Karpas-422 (cell line): ENCODE results near the gene ST7. TPM values are rescaled to one million over a fixed set of nuclear protein-coding genes. Genes with fewer than 3 reads are reported as not detected.
"Not testable (repeated sequence)": the region's sequence is repeated elsewhere in the genome, so short reads cannot be mapped to it uniquely, and the experiment has no call there.

ENCODE experiments used
- DNase-seq: peaks from one replicate; pipeline ENCODE4 v3.0.0-alpha.2; 2015
- H2AFZ ChIP-seq: fragments of 200-600 bp; sonication (generic); 2 replicates; pipeline ENCODE4 v1.6.1; 2014; ENCODE audit warnings: antibody characterized with exemption, low read length, mixed read lengths
- H3K27ac ChIP-seq: fragments of 200-600 bp; sonication (generic); 2 replicates; pipeline ENCODE4 v1.5.1; 2014; ENCODE audit warnings: mild to moderate bottlenecking, low read length, moderate library complexity
- H3K27me3 ChIP-seq: fragments of 200-600 bp; sonication (generic); 2 replicates; pipeline ENCODE4 v1.6.1; 2014; ENCODE audit warnings: low read length, mixed read lengths
- H3K36me3 ChIP-seq: fragments of 200-600 bp; sonication (generic); 2 replicates; pipeline ENCODE4 v1.6.1; 2014; ENCODE audit warnings: low read length, mixed read lengths; ENCODE audit not compliant: insufficient read depth
- H3K4me1 ChIP-seq: fragments of 200-600 bp; sonication (generic); 2 replicates; pipeline ENCODE4 v1.6.1; 2014; ENCODE audit warnings: mild to moderate bottlenecking, low read length, mixed read lengths
- H3K4me2 ChIP-seq: fragments of 200-600 bp; sonication (generic); 2 replicates; pipeline ENCODE4 v1.6.1; 2014; ENCODE audit warnings: low read length, low read depth, mild to moderate bottlenecking; ENCODE audit not compliant: poor library complexity, severe bottlenecking
- H3K4me3 ChIP-seq: fragments of 200-600 bp; sonication (generic); 2 replicates; pipeline ENCODE4 v1.5.1; 2014; ENCODE audit warnings: mild to moderate bottlenecking, antibody characterized with exemption, low read length, mixed read lengths
- H3K79me2 ChIP-seq: fragments of 200-600 bp; sonication (generic); 2 replicates; pipeline ENCODE4 v1.6.1; 2014; ENCODE audit warnings: mild to moderate bottlenecking, low read length, mixed read lengths
- H3K9ac ChIP-seq: fragments of 200-600 bp; sonication (generic); 2 replicates; pipeline ENCODE4 v1.6.0; 2014; ENCODE audit warnings: low read length
- H3K9me2 ChIP-seq: fragments of 200-600 bp; sonication (generic), shearing (Covaris generic); replicated peaks from 2 replicates; pipeline ENCODE4 v1.6.0; 2014; ENCODE audit warnings: mild to moderate bottlenecking, low read length, moderate library complexity; ENCODE audit not compliant: insufficient read depth
- H3K9me3 ChIP-seq: fragments of 300-700, 200-600 bp; sonication (generic); 2 replicates; pipeline ENCODE4 v1.6.1; 2014; ENCODE audit warnings: low read length, mixed read lengths
- H4K20me1 ChIP-seq: fragments of 200-600 bp; sonication (generic); 2 replicates; pipeline ENCODE4 v1.6.1; 2014; ENCODE audit warnings: mild to moderate bottlenecking, antibody characterized with exemption, low read length, low read depth; ENCODE audit not compliant: insufficient read depth
- total RNA-seq: library from RNA; depleted of rRNA; stranded (reverse); fragments of >200 nt; shearing (Covaris generic); gene quantifications from 2 replicates; pipeline ENCODE4 v1.2.3, GENCODE V29; 2014; ENCODE audit warnings: low replicate concordance

Gene ST7
- total RNA-seq, 1 experiment from 2014 or later: 4.6 TPM

DNA sequence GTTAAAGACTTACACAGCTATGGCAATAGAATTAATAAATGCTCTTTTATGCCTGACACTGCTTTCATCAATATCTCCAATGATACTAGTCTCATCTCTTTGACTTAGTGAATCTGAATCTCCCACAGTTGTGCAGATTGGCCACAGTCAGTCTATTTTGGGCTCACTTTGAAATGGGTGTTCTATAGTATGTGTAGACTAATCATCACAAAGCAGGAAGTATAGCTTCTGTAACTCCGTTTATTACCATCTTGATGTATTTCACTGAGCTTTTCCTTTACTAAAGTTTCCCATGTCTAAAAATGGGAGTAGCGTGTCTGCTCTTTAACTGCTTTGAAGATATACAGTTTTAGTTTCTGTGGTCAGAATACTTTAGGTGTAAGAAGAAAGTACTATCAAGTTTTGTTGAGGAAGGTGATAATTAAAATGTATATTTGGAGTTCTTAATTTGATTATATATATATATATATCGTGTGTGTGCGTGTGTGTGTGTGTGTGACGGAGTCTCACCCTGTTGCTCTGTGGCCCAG lies 70.1 kb downstream of the ST7 start:
- H3K9ac ChIP-seq: no peak overlapping the region
- H3K4me2 ChIP-seq: no peak overlapping the region
- DNase-seq: no peak
- no peaks in the 10 kb centered on the region for H3K36me3 ChIP-seq
- H3K27me3 ChIP-seq: no peaks in the 10 kb centered on the region
- no peak overlapping the region for H3K27ac ChIP-seq
- H3K9me3 ChIP-seq: no peaks in the 10 kb centered on the region
- H3K4me3 ChIP-seq: no peak overlapping the region
- no peaks in the 10 kb centered on the region for H3K4me1 ChIP-seq
- no peaks in the 10 kb centered on the region for H3K9me2 ChIP-seq
- no peak overlapping the region for H2AFZ ChIP-seq
- no peaks in the 10 kb centered on the region for H3K79me2 ChIP-seq
- no peaks in the 10 kb centered on the region for H4K20me1 ChIP-seq

DNA sequence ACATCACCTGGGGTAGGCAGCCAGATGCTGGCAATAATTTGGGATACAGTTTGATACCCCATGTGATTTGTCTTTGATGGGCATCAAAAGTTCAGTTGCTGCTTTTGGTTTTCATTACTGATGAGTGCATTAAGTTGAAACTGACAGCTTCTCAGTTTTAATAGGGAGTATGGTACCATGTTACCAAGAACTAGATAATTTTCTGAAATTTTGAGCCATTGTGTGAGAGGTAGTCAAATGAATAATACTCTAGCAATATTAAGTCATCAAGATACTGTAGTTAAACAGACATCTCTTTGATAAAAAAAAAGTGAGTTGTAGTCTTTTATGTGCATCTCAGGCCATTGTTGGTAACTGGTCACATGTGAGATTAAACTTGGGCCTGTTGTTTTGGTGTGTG lies 71.5 kb downstream of the ST7 start:
- no peak overlapping the region for H3K27ac ChIP-seq
- H3K4me2 ChIP-seq: no peak overlapping the region
- H3K4me1 ChIP-seq: no peaks in the 10 kb centered on the region

DNA sequence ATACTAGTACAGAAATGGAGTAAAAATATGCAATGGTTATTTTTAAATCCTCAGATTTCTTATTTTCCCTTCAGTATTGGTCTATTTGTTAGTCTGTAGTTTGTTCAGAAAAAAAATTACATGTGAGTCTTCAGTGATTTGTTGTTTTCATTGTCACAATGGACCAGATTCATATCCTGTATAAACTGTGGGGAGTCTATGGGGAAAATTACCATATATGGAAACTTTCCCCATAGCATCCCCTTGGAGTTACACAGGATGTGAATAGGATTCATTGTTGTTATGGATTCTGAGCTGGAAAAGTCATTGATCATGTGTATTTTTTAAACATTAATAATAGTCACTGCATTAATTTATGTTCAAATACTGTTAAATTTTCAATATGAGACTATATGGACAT lies 72.6 kb downstream of the ST7 start:
- no peak for DNase-seq
- no peaks in the 10 kb centered on the region for H3K9me3 ChIP-seq
- no peaks in the 10 kb centered on the region for H3K27me3 ChIP-seq
- no peak overlapping the region for H3K4me2 ChIP-seq
- H3K9ac ChIP-seq: no peak overlapping the region
- no peak overlapping the region for H2AFZ ChIP-seq
- H3K9me2 ChIP-seq: no peaks in the 10 kb centered on the region
- H3K27ac ChIP-seq: no peak overlapping the region
- no peaks in the 10 kb centered on the region for H3K36me3 ChIP-seq
- no peak overlapping the region for H3K4me3 ChIP-seq
- no peaks in the 10 kb centered on the region for H3K79me2 ChIP-seq
- H4K20me1 ChIP-seq: no peaks in the 10 kb centered on the region
- no peaks in the 10 kb centered on the region for H3K4me1 ChIP-seq

More for the DNA sequence above, 71.5 kb downstream of the ST7 start:
- no peak for DNase-seq
- no peaks in the 10 kb centered on the region for H3K79me2 ChIP-seq
- no peak overlapping the region for H3K9ac ChIP-seq
- no peak overlapping the region for H2AFZ ChIP-seq
- H3K9me3 ChIP-seq: no peaks in the 10 kb centered on the region
- H3K4me3 ChIP-seq: no peak overlapping the region
- no peaks in the 10 kb centered on the region for H3K36me3 ChIP-seq
- H3K9me2 ChIP-seq: no peaks in the 10 kb centered on the region
- H4K20me1 ChIP-seq: no peaks in the 10 kb centered on the region
- no peaks in the 10 kb centered on the region for H3K27me3 ChIP-seq

DNA sequence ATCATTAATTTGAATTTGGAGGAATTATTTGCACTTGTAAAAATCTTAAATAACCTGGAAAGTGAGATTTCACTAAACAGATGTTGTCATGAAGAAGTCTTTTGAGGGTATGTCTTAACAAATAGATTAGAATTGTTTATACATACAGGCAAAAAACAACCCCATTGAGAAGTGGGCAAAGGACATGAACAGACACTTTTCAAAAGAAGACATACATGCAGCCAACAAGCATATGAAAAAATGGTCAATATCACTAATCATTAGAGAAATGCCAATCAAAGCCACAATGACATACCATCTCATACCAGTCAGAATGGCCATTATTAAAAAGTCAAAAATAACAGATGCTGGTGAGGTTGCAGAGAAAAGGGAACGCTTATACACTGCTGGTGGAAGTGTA lies 77.0 kb downstream of the ST7 start:
- H3K4me1 ChIP-seq, H3K9me2 ChIP-seq, H3K79me2 ChIP-seq, H3K27me3 ChIP-seq, H3K4me2 ChIP-seq, H3K27ac ChIP-seq, H3K36me3 ChIP-seq, H4K20me1 ChIP-seq, H3K4me3 ChIP-seq, H3K9me3 ChIP-seq, H2AFZ ChIP-seq, DNase-seq, H3K9ac ChIP-seq: not testable (repeated sequence)

DNA sequence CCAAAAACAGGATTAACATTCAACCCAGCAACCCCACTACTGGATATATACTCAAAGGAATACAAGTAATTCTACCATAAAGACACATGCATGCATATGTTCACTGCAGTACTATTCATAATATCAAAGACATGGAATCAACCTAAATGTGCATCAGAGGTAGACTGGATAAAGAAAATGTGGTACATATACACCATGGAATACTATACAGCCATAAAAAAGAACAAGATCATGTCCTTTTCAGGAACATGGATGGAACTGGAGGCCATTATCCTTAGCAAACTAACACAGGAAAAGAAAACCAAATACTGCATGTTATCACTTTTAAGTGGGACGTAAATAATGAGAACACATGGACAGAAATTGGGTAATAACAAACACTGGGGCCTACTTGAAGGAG lies 77.5 kb downstream of the ST7 start:
- not testable (repeated sequence) for H3K4me1 ChIP-seq, H3K79me2 ChIP-seq, H3K4me3 ChIP-seq, H3K9me3 ChIP-seq, H3K9ac ChIP-seq, H3K27ac ChIP-seq, H3K4me2 ChIP-seq, H2AFZ ChIP-seq, H3K27me3 ChIP-seq, H4K20me1 ChIP-seq, H3K9me2 ChIP-seq, DNase-seq, H3K36me3 ChIP-seq

DNA sequence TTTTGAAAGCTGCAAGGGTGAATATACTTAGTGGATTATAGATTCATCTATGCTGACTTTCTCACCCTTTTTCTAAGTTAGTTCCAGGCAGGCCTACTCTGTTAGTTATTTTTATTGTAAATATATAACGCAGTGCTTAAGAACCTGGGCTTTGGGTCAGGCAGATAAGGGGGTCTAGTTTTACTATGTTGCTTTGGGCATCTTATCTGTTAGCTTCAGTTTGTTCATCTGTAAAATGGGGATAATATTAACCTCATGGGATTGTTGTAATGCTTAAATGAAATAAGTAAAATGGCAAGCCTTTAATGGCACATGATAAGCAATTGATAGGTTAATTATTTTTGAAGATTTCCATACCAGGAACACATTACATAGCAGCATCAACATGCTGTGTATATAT lies 79.5 kb downstream of the ST7 start:
- H3K27ac ChIP-seq: no peak overlapping the region
- no peaks in the 10 kb centered on the region for H3K36me3 ChIP-seq
- no peaks in the 10 kb centered on the region for H3K9me2 ChIP-seq
- H3K4me1 ChIP-seq: no peaks in the 10 kb centered on the region
- no peaks in the 10 kb centered on the region for H3K27me3 ChIP-seq
- H3K9ac ChIP-seq: no peak overlapping the region
- no peaks in the 10 kb centered on the region for H3K9me3 ChIP-seq
- no peak for DNase-seq
- no peaks in the 10 kb centered on the region for H3K79me2 ChIP-seq
- H2AFZ ChIP-seq: no peak overlapping the region
- H4K20me1 ChIP-seq: no peaks in the 10 kb centered on the region
- no peak overlapping the region for H3K4me2 ChIP-seq
- H3K4me3 ChIP-seq: no peak overlapping the region

DNA sequence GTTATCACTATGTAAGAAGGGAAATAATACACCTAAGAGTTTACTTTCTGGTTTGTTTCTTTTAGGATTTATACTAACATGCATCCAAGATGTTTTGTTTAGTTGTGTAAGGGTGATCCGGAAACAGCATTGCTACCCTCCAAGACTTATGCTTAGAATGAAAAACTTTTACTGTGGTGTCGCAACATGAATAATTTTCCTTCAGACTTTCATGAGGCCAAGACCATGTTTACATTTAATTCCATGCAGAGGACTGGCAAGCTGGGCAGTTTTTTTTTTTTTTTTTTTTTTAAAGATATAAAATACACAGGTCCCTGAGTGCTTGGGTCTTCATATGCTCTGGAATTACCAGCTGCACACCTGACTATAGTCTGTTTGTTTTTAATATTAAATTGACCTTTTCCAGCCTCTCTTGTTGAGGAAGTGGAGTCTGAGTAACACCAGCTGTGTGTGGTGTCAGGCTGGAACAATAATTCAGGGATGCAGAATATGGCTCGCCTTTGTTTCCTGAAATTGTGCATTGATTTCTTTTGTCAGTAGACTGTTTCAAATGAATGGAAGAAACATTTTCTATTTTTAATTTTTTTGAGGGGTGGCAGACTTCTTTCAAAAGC lies 81.7 kb downstream of the ST7 start:
- no peak for DNase-seq
- no peak overlapping the region for H3K4me3 ChIP-seq
- H3K27me3 ChIP-seq: no peaks in the 10 kb centered on the region
- no peak overlapping the region for H3K9ac ChIP-seq
- no peak overlapping the region for H2AFZ ChIP-seq
- H3K79me2 ChIP-seq: no peaks in the 10 kb centered on the region
- H3K27ac ChIP-seq: no peak overlapping the region
- H3K36me3 ChIP-seq: no peaks in the 10 kb centered on the region
- no peaks in the 10 kb centered on the region for H3K4me1 ChIP-seq
- H4K20me1 ChIP-seq: no peaks in the 10 kb centered on the region
- H3K9me3 ChIP-seq: no peaks in the 10 kb centered on the region
- no peaks in the 10 kb centered on the region for H3K9me2 ChIP-seq
- H3K4me2 ChIP-seq: no peak overlapping the region

DNA sequence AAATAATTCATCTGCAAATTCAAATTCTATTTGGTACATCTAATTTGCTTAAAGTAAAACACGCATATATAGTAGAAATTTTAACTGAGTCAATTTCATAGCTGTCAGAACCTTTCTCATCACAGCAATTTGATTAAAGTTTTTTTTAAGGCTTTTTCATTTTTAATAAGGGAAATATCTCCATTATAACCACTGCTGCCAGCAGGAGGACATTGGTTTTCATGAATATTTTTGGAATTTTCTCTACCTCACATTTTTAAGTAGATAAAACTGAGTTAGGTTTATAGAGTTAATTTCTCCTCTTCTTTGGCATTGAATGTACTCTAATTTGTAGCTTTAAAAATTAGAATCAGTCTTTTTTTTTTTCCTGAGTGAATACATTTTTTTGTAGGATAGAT lies 82.2 kb downstream of the ST7 start:
- no peaks in the 10 kb centered on the region for H3K79me2 ChIP-seq
- H4K20me1 ChIP-seq: no peaks in the 10 kb centered on the region
- no peak for DNase-seq
- H3K36me3 ChIP-seq: no peaks in the 10 kb centered on the region
- H3K9me3 ChIP-seq: no peaks in the 10 kb centered on the region
- no peaks in the 10 kb centered on the region for H3K4me1 ChIP-seq
- no peak overlapping the region for H3K27ac ChIP-seq
- H3K4me2 ChIP-seq: no peak overlapping the region
- H3K4me3 ChIP-seq: no peak overlapping the region
- no peaks in the 10 kb centered on the region for H3K27me3 ChIP-seq
- no peaks in the 10 kb centered on the region for H3K9me2 ChIP-seq
- H3K9ac ChIP-seq: no peak overlapping the region
- H2AFZ ChIP-seq: no peak overlapping the region
